HS-5 (cell line): Measurements from ENCODE around the gene SOX1.

ENCODE experiments used
- DNase-seq: peaks from one replicate; pipeline ENCODE4 v3.0.0-alpha.2; 2012; ENCODE audit warnings: low read depth

SOX1 gene

GRCh38 chr13:112106478-112107141 lies 39.7 kb downstream of the SOX1 start:
- DNase-seq, result no peak

- no peak for DNase-seq
Observed at GRCh38 chr13:112107289-112107688, 40.3 kb downstream of the SOX1 start.

GRCh38 chr13:112110479-112110878 lies 43.5 kb downstream of the SOX1 start:
- no peak for DNase-seq

GRCh38 chr13:112111239-112111857 lies 44.4 kb downstream of the SOX1 start:
- DNase-seq, result no peak

GRCh38 chr13:112112534-112113276 lies 45.8 kb downstream of the SOX1 start:
- DNase-seq, result no peak

- no peak for DNase-seq
Observed at GRCh38 chr13:112113348-112113747, 46.4 kb downstream of the SOX1 start.

- no peak for DNase-seq
Observed at GRCh38 chr13:112113851-112114250, 46.9 kb downstream of the SOX1 start.

GRCh38 chr13:112114391-112114790 lies 47.4 kb downstream of the SOX1 start:
- no peak for DNase-seq

- no peak for DNase-seq
Observed at GRCh38 chr13:112115403-112116091, 48.6 kb downstream of the SOX1 start.

- DNase-seq, result no peak
Observed at GRCh38 chr13:112116187-112116950, 49.4 kb downstream of the SOX1 start.

- DNase-seq, result no peak
Observed at GRCh38 chr13:112117258-112117954, 50.5 kb downstream of the SOX1 start.

GRCh38 chr13:112117955-112118302 lies 51.0 kb downstream of the SOX1 start:
- no peak for DNase-seq

- no peak for DNase-seq
Observed at GRCh38 chr13:112118451-112119064, 51.6 kb downstream of the SOX1 start.

GRCh38 chr13:112119192-112120030 lies 52.5 kb downstream of the SOX1 start:
- no peak for DNase-seq

- DNase-seq, result no peak
Observed at GRCh38 chr13:112120031-112120373, 53.1 kb downstream of the SOX1 start.
